Esophagus muscularis mucosa (tissue), 3 donors: ENCODE measurements around the gene PTPRN2.

Experiments
- POLR2A ChIP-seq: fragments of 450-650 bp; IDR thresholded peaks from one replicate; pipeline ENCODE4 v1.6.1; 2017; ENCODE audit warnings: antibody characterized with exemption, moderate library complexity, mild to moderate bottlenecking, low read depth
- POLR2AphosphoS5 ChIP-seq, 2 donors: sonication (generic); formaldehyde crosslinking; IDR thresholded peaks; one replicate each; pipeline ENCODE4 v1.6.1; 2017; ENCODE audit warnings: antibody characterized with exemption in 2 of 2
- TF ChIP-seq, protein P1 (sequence below), 3 experiments: fragments of 200-600 bp in 2 of 3; fragments of 450-650 bp in 1 of 3; sonication (generic) in 2 of 3; IDR thresholded peaks; one replicate each; pipeline ENCODE4 v1.5.1; 2017 to 2019; ENCODE audit warnings: antibody characterized with exemption in 3 of 3, mild to moderate bottlenecking in 2 of 3, moderate library complexity in 1 of 3

DNA sequence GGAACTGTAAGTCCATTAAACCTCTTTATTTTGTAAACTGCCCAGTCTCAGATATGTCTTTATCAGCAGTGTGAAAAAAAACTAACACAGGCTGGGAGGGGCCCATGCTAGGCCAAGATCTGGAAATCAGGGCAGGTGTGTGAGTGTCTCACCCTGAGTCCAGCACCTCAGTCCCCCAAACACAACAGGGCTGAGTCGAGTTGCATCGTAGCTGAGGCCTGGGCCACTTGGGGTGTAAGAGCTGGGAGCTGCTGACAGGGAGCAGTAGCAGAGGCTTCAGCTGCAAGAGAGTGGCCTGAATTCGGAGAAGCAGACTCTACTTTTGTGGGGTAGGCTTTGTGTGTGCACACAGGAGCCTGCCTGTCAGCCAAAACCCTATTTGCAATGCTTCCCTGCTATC lies 553.1 kb downstream of the PTPRN2 start:
- no peak for TF ChIP-seq POLR2AphosphoS5 (IDR thresholded peaks at IDR 0.05)
- TF ChIP-seq, protein P1, sequence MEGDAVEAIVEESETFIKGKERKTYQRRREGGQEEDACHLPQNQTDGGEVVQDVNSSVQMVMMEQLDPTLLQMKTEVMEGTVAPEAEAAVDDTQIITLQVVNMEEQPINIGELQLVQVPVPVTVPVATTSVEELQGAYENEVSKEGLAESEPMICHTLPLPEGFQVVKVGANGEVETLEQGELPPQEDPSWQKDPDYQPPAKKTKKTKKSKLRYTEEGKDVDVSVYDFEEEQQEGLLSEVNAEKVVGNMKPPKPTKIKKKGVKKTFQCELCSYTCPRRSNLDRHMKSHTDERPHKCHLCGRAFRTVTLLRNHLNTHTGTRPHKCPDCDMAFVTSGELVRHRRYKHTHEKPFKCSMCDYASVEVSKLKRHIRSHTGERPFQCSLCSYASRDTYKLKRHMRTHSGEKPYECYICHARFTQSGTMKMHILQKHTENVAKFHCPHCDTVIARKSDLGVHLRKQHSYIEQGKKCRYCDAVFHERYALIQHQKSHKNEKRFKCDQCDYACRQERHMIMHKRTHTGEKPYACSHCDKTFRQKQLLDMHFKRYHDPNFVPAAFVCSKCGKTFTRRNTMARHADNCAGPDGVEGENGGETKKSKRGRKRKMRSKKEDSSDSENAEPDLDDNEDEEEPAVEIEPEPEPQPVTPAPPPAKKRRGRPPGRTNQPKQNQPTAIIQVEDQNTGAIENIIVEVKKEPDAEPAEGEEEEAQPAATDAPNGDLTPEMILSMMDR (IDR thresholded peaks at IDR 0.05) = no peak
- no peak for TF ChIP-seq POLR2A
